HG03460 (cell line): ENCODE measurements around the gene FAR2.
"Not testable (repeated sequence)": the region's sequence is repeated elsewhere in the genome, so short reads cannot be mapped to it uniquely, and the experiment has no call there.

Experiments
- ATAC-seq: cut with Tn5 transposase; IDR thresholded peaks from one replicate; pipeline ENCODE4 v1.9.1; 2021; ENCODE audit not compliant: unreplicated experiment

FAR2 gene

DNA sequence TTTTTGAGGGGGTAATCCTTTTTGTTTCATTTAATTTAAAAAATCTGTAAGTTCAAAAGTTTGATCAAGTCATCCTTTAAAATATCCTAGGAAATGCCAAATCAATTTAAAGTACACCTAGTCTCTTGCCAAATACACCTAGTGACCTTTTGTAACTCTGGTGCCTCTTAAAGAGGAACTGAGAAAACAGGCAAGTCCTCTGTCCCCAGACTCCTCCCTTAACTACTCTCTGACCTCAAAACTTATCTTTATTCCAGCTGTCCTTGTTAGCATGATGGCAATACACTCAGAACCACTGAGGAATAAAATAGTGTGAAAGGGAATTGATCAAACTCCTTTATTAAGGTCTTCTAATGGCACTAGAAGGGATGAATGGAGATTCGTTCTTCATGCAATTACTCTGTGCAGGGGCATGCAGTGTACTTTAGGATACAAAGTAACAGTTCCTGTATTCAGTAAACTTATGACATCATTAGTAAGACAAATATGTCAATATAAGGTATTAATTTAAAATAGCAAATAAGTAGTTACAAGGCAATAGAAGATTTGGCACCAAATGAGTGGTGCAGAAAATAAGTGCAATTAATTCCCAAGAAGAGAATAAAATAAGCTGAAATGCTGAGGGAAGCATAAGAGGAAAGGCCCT, 3.3 kb downstream of the FAR2 start:
- ATAC-seq, result peak; percentile 78

DNA sequence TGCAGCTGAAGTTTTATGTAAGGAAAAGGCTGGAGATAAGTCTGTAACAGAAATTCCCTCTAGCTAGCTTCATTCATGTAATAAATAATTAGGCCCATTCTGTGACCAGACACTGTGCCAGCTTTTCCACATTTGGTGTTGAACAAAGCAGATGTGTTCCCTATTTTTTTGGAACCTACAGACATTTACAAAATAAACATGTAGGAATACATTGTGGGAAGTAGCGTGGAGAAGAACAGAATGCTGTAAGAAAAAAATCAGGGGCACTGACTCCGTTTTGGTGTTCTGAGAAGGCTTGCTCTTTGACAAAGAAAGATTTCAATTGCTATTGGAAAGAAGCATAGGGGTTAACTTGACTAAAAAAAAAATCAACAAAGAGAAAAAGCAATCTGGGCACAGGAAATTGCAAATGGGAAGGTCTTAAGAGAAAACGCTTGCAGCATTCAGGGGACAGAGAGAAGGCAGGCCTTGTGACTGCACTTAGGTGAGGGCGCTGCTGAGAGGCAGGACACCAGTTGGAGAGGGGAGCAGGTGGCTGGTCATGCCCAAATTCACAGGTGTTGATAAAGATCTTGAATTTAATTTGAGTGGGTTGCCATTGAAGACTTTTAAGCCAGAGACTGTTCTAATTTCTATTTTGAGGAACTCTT, 4.0 kb downstream of the FAR2 start:
- ATAC-seq, result no peak

DNA sequence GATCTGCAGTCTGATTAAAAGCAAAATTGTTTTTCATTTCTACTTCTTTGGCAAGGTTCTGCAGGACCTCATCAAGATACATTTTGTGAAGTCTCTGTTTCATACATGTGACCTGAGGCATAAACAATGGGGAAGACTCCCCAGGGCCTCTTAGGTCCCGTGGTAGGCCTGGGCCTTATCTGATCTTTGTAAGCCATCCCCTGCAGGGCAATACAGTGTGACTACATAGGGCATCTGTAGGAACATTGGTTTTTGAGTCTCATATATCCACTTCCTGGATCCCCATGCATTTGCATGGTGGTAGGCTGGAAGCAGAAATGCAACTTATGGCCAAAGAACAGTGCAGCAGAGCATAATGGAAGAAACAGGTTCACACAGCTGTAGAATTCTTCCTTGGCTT, 6.0 kb downstream of the FAR2 start:
- ATAC-seq, result peak; percentile 44

DNA sequence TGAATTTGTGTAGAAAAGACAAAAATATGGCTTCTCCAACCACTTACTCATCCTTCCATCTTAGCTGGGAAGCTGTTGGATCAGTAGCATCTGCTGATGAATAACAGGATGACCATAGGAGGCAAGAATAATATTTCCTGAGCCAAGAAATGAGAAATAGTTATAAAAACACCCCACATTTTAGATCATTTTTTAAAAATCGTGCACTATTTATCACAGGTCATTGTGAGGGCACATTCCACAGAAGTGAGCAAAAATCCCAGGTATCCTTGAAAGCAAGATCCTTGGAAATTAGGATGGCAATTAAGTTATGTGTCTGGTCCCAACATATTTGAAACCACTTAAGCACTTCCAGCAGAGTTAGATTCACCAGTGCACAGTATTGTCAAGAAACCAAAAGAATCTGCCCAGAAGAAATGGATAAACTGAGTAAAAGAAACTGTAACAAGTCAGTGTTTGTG, 8.4 kb downstream of the FAR2 start:
- ATAC-seq, result no peak

DNA sequence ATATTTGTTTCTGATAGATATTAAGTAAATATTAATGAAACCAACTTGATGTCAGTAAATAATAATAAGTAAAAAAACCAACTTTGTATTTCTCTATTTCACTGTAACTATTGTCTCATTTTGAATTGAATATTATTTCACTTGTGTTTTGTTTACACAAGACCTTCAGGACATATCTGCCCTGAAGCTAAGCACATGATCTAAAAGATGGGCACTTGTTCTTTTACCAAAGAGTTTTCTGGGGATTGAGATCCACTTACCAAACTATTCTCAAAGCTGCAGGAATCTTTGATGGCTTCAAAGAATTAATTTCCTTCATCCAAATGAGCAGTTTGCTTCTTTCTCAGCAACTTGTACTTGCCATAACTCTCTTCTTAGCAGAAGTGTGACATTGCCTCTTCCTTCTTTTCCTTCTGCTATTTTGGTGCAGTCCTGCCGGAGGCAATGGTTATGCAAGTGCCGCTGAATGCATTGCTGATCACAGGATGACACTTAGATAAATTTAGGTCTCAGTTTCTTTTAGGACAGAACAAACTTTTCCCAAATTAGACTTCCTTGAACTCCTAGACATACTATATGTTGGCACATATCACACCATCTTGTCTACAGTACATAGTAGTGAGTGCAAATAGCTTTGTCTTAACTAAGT, 9.2 kb downstream of the FAR2 start:
- ATAC-seq, result no peak

DNA sequence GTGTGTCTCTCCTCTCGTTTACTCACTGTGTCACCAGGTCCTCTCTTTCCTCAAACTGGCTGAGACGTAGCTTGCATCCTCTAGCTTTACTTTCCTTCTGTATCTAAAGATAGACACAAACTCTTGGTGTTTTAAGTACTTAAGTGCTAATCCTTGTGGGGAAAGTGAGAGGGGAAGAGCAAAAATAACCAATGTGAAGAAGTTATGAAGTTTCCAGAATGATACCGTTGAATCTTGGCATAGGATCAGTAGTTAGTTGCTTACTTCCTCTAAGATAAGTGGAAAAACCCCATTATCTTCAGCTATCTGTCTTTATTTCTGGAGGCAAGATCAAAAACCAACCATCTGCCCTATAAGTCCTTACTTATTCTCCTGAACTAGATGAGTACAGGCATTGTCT, 10.6 kb downstream of the FAR2 start:
- no peak for ATAC-seq

DNA sequence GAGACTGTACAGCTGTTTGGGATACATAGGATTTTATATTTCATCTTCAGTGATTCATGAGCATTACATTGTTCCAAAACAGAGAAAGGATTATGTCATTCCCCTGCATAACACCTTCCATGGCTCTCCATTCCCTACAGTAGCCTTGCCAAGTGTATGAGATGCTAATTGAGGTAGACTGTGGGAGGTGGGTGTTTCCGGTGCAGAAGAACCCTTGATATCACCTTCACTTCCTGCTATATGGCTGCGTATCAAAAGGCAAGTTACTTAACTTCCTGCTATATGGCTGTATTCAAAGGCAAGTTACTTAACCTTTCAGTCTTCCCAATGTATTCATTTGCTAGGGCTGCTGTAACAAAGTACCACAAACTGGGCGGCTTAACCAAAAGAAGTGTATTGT, 11.2 kb downstream of the FAR2 start:
- no peak for ATAC-seq

DNA sequence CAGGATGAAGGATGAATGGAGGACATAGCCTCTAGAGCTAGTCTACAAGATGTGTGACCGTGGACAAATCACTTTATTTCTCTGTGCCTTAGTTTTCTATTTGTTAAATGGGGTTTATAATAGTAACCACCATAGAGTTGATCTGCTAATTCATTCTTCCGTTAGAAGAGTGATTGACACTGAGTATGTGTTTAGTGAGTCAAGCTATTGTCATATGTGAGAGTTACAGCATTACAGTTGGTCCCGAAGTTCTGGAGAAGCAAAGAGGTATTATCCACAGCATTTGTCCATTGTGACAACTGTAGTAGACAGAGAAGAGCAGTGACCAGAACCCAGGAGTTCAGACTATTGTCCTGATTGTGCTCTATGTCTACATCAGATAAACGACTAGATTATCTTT, 14.1 kb downstream of the FAR2 start:
- no peak for ATAC-seq

DNA sequence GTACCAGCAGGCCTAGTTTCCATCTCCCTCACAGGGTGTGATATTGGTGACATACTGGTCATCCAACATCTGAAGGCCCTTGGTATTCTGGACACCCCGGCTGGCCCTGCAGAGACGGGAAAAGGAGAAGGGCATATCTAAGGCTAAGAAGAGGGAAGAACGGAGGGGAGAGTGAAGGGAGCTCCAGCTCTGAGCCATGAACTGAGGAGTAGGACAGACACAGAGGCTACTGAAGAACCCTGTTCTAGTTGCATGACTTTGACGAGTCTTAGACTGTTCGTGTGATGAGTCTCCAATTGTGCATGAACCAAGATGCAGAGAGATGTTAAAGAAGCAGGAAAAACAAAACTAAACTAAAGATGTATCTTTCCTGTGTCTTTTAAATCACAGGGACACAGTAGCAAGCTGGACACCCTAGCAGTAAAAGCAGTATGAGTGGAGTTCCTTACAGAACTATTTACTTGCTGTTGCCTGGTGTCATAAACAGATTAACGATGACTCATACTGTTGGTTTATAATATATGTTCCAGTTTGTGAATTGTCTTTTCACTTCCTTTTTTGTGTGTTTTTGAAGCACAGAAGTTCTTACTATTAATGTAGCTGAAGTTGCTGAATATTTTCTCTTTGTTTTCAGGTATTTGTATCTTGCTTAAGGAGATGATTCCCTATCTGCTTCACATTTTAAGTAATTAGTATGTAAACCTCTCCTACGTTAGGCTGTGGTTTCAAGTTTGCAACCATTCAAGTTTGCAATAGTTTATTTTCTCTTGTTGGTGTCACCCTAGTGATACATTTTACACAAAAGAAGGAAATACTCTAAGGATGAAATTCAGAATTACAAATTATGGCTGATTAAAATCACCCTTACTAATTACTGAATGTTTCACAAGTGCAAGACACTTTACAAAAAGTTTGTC, 15.7 kb downstream of the FAR2 start:
- ATAC-seq, result peak; percentile 100

DNA sequence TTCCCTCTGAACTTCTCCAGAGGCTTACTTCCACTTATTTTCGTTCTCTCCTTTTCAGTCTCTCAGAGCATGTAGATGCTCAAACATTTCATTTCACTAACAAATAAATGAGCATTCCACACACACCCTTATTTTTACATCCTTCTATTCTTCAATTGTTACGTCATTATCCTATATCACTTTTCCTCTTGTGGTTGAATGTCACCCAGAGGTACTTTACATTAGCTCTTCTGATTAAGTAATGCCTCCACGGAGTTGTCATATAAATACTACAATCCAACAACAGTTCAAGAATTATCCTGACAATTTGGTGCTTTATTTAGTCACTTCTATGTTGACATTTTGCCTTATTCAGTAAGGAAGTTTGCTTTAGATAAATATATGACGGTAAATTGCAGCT, 18.4 kb downstream of the FAR2 start:
- ATAC-seq, result no peak

DNA sequence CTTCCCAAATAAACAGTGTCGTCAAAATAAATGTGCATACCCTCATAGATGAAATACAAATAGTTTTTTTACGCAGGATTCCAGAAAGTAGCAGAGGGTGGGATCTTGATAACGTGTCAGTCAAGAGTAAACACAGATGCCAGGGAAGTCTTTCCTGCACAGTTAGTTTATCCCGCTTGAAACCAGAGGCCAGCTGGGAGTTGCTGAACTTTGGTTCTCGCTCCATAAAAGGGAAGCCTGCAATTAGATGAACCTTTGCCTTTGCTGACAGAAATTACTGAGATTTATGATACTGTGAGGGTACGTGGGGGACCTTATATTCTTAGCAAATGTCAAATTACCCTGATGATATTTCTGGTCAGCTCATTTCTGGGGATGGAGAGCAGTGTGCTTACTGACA, 18.9 kb downstream of the FAR2 start:
- ATAC-seq, result no peak

DNA sequence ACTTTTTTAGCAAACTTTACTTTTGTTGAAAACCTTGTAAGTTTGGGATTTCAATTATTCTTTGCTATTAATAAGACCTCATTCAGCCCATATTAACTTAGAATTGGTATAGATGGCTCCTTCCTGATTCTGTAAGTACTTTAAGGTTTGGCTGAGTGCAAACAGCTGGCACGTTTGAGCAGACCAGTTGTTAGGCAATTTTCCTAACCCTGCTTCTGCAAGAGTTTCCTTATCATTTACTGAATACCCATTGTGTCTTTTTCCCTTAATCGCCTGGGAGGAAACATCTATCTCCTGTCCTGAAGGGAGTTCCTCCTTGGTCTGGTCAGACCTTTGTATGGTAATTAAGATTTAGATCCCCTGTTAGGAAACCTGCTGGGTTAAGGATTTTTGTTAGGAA, 20.9 kb downstream of the FAR2 start:
- ATAC-seq, result not testable (repeated sequence)

DNA sequence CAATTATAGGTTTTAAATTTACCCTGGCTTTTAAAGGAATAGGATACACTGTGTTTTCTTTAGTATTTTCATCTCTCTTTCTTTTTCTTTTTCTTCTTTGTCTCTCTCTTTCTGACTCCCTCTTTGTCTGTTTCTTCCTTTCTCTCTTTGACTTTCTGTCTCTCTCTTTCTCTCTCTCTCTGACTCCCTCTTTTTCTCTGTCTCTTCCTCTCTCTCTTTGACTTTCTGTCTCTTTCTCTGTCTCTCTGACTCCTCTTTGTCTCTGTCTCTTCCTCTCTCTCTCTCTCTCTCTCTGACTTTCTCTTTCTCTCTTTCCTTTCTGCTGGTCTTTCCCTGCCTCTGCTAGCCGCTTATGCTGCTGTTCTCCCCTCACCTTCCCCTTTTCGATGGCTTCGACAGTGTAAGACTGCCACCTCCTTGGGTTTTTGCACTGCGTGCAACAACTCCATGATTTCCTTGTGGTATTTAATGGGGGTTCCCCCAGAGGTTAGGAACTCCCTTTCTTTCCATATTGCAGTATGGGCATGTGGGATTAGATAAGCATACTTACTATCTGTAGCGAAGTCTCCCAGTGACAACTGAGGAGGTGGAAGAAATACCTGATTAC, 21.5 kb downstream of the FAR2 start:
- ATAC-seq, result not testable (repeated sequence)

DNA sequence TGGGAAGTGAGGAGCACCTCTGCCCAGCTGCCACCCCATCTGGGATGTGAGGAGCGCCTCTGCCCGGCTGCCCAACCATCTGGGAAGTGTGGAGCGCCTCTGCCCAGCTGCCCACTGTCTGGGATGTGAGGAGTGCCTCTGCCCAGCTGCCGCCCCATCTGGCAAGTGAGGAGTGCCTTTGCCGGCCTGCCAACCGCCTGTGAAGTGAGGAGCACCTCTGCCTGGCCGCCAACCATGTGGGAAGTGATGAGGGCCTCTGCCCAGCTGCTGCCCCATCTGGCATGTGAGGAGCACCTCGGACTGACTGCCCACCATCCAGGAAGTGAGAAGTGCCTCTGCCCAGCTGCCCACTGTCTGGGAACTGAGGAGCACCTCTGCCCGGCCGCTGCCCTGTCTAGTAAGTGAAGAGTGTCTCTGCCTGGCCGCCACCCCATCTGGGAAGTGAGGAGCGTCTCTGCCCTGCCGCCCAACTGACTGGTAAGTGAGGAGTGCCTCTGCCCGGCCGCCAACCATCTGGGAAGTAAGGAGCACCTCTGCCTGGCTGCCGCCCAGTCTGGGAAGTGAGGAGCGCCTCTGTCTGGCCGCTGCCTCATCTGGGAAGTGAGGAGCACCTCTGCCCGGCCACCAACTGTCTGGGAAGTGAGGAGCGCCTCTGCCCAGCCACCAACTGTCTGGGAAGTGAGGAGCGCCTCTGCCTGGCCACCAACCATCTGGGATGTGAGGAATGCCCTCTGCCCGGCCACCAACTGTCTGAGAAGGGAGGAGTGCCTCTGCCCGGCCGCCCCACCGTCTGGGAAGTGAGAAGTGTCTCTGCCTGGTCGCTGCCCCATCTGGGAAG, 22.6 kb downstream of the FAR2 start:
- no peak for ATAC-seq

DNA sequence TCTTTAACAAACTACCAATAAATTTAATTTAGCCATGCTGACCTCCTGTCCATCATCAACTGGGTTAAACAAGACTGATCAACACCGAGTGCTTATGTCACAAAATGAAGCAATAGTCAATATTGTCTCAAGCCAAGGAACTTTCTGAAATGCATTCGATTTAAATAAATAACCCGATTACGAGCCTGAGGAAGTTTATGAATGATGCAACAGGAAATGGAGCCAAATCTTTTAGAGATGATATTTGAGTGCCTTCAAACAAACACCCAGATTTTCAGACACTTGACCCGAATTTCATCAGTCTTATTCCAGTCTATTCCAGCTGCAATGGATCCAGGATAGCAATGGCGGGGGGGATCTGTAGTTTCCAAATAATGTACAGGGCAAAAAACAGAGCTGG, 27.9 kb downstream of the FAR2 start:
- ATAC-seq, result no peak

DNA sequence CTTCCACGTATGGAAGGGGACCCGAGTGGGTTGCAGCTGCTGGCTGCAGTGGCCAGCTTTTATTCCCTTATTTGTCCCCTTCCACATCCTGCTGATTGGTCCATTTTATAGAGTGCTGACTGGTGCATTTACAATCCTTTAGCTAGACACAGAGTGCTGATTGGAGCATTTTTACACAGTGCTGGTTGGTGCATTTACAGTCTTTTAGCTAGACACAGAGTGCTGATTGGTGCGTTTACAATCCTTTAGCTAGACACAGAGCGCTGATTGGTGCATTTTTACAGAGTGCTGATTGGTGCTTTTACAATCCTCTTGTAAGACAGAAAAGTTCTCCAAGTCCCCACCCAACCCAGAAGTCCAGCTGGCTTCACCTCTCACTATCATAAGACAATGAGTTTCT, 33.2 kb downstream of the FAR2 start:
- not testable (repeated sequence) for ATAC-seq

DNA sequence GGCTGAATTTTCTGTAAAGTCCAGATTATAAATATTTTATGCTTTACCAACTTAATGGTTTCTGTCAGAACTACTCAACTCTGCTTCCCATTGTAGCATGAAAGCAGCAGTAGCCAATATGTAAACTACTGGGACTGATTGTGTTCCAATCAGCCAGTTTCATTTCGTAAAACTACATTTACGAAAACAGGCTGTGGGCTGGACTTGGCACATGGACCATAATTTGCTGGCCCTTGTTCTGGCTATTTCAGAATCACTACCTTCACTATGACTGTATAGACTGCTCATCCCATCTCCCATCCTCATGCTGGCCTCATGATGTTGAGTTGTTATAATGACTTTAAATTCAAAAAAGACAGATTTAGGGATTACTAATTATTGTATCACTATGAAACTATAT, 38.7 kb downstream of the FAR2 start:
- no peak for ATAC-seq

DNA sequence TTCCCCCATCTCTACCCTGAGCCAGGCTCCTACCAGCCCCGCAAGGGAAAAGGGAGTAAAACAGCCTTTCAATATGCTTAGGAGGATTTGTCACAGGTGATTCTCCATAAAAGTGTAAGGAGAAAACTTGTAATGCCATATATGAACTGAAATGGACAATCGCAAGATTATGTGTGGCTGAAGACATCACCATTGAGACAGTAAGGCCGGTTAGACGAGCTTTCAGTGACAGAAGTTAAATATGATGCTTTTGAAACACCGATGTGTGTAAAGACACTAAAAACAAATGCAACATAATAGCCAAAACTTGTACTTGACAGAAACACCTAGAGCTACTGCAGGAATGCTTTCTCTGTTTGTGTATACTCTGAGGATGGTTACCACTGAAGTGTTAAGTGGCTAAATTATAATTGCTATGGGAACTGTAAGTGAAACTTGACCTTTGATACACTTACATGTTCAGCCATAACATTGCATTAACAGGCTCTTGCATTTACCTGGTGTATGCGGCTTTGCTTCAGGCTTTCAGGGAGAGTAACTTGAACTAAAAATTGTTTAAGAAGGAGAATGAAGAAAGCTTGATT, 42.3 kb downstream of the FAR2 start:
- ATAC-seq, result no peak

DNA sequence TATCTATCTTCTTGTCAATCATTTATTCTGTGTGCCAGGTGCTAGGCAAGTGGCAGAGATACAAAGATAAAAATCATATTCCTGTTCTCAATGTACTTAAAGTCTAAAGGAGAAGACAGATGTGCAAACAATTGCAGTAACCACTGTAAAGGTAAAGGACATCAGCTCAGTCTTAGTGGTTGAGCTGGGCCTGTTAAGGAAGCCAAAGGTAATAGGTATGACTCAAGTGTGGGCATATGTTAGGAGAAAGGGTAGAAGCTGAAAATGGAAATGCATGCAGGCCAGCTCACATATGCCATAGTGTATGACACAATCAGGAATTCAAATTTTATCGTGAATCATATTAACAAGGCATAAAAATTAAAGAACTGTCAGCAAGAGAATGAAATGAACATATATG, 49.8 kb downstream of the FAR2 start:
- ATAC-seq, result no peak

DNA sequence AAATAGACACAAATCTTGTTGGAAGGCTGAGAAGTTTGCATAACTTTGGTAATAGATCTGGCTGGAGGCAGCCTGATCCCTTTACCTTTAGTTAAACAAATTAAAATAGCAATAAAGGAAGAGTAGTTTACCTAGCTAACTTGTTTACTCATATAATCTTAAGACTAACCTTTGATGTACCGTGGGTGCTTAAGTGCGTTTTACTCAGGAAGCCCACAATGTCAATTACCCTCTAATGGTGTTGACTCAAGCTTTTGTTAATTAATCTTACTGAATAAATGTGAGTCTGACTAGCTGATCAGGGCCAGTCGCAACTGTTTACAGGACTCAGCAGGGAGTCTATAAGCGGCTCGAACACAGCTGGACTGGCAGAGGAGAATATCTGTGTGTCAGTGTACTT, 51.5 kb downstream of the FAR2 start:
- ATAC-seq, result no peak
